ENCODE data around the gene PPP2CA. TPM values are rescaled to one million over a fixed set of nuclear protein-coding genes. Genes with fewer than 3 reads are reported as not detected.

The PPP2CA gene
- total and polyA plus RNA-seq, 9 donors = 28.0 to 142 (median 81.7) TPM

DNA sequence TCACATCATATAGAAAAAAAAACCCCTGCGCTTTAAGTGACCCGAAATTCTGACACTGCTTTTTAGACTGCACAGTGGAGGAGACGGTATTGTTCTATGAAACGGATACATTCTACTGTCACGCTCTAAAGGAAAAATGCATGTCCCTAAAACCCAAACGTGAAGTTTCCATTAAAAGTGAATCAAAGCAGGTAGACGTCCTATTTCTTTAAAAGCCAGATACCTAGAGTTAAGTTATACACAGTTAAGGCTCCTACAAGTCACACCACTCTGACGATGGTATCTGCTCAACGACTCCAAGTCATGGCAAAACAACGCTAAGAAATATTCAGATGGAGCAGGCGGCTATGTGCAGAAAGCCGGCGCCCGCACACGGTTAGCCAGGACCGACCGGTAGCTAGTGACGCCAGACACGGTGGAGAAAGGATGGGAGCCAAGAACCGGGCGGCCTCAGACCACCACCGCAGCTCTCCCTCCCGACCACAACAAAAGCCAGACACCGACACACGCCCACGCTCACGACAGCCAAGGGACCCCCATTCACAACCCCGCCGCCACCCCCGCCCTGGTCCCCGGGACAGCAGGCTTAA is 49.9 kb downstream of the PPP2CA start:
- intact Hi-C loops (cut with DNase I) = loop anchor here in 2 of 4 donors (5.0 to 10.0 kb wide), 3 partner anchors 49 to 409 kb away; partner anchors contain the start of gene PPP2CA (in 2 of the 2)
- no peak for DNase-seq

DNA sequence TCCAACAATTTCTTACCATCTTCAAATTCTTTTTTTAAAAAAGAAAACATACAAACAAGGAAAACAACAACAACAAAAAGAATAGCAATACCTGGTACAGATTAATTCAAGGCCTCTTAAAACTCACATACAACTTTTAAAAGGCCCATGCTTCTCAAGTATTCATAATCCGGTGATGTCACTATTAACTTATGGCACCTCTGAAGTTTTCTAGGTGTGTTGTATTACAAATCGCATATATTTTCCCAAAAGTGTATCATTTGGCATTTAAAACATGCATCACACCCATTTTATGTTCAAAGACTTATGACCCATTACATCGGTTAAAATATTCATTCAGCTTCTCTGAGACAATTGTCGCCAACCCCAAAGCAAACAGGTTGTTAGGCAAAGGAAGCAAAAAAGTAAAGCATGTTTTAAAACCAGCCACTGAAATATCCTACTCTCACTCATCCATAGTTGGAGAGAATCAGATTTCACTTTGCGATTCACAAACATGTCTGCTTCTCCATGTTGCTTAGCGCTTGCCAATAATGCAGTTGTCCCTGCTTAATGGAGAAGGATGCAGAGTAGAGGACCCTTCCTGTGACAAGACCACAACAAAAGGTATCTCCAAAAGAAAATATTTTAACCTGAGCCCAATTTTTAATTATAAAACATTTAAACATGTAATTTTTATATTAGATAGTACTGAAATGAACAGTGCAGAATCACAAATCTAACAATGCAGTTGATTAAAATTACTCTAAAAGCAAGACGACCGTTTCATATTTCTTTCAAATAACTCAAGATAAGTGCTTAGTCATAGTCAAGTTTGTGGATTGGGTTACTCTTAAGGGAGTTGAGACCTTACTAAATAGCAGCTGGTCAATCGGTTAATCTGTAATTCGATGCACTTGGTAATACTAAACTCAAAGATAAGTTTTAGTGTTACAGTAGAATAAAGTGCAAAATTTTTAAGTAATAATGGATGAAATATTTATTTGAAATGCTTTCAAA is 50.7 kb downstream of the PPP2CA start:
- peaks cover 5% of the 10 kb centered on the region for H3K4me1 ChIP-seq (ENCODE audit: insufficient read depth)
- no peaks in the 10 kb centered on the region for H3K36me3 ChIP-seq
- no peaks in the 10 kb centered on the region for H3K9me3 ChIP-seq
- DNase-seq = no peak
- no peak overlapping the region for H3K27ac ChIP-seq
- H3K4me3 ChIP-seq = peak overlapping the region; percentile 90
- 4 to 14% (median 9%) methylated on average over 10 of the region's 10 CpGs for WGBS, 3 donors
- no peak for TF ChIP-seq POLR2A (IDR thresholded peaks at IDR 0.05)
- no peak for TF ChIP-seq EP300 (IDR thresholded peaks at IDR 0.05)
- TF ChIP-seq, protein P1, sequence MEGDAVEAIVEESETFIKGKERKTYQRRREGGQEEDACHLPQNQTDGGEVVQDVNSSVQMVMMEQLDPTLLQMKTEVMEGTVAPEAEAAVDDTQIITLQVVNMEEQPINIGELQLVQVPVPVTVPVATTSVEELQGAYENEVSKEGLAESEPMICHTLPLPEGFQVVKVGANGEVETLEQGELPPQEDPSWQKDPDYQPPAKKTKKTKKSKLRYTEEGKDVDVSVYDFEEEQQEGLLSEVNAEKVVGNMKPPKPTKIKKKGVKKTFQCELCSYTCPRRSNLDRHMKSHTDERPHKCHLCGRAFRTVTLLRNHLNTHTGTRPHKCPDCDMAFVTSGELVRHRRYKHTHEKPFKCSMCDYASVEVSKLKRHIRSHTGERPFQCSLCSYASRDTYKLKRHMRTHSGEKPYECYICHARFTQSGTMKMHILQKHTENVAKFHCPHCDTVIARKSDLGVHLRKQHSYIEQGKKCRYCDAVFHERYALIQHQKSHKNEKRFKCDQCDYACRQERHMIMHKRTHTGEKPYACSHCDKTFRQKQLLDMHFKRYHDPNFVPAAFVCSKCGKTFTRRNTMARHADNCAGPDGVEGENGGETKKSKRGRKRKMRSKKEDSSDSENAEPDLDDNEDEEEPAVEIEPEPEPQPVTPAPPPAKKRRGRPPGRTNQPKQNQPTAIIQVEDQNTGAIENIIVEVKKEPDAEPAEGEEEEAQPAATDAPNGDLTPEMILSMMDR (IDR thresholded peaks at IDR 0.05) = no peak
- intact Hi-C loops (cut with DNase I) = loop anchor here in 2 of 4 donors (5.0 to 10.0 kb wide), 3 partner anchors 50 to 410 kb away; partner anchors contain the start of gene PPP2CA (in 2 of the 2)
- H3K27me3 ChIP-seq = no peaks in the 10 kb centered on the region

More for the DNA sequence above, 49.9 kb downstream of the PPP2CA start:
- Histone ChIP-seq H3K9me3 (no peaks in the 10 kb centered on the region), H3K27ac (peak overlapping the region; percentile 97 to 99), H3K4me3 (peak overlapping the region; percentile 90), H3K36me3 (no peaks in the 10 kb centered on the region), H3K4me1 (ENCODE audit: insufficient read depth) (peaks cover 5% of the 10 kb centered on the region), H3K27me3 (no peaks in the 10 kb centered on the region)
- no peak for TF ChIP-seq POLR2A (IDR thresholded peaks at IDR 0.05)
- WGBS, 3 donors = 0 to 1% (median 1%) methylated on average over 21 to 31 of the region's 31 CpGs

DNA sequence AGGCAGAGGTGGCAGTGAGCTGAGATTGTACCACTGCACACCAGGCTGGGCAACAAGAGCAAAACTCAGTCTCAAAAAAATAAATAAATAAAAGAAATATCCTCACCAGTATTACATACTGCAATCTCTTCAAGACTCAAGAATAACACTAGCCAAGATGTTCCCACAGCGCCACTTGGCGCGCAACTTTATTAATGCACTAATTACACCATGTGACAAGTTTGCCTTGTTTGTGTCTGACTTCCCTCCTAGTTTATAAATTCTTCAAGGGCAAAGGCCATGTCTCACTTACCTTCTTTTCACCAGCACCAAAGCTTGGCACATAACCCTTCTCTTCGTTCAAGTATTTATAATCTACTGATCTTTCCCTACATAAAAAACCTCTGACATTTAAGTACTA is 53.9 kb downstream of the PPP2CA start:
- Histone ChIP-seq H3K4me1 (ENCODE audit: insufficient read depth) (no peaks in the 10 kb centered on the region), H3K27ac (no peak overlapping the region), H3K27me3 (no peaks in the 10 kb centered on the region), H3K9me3 (no peaks in the 10 kb centered on the region), H3K36me3 (no peaks in the 10 kb centered on the region), H3K4me3 (no peak overlapping the region)
- intact Hi-C loops (cut with DNase I) = loop anchor here in 1 of 4 donors (10.0 kb wide), 2 partner anchors 53 to 413 kb away; partner anchors contain the start of gene PPP2CA
- no peak for DNase-seq
- WGBS, 3 donors = 87 to 92% (median 91%) methylated on average over 4 of the region's 4 CpGs
- TF ChIP-seq, protein P1 (IDR thresholded peaks at IDR 0.05) = no peak
- TF ChIP-seq EP300 (IDR thresholded peaks at IDR 0.05) = no peak
- no peak for TF ChIP-seq POLR2A (IDR thresholded peaks at IDR 0.05)

DNA sequence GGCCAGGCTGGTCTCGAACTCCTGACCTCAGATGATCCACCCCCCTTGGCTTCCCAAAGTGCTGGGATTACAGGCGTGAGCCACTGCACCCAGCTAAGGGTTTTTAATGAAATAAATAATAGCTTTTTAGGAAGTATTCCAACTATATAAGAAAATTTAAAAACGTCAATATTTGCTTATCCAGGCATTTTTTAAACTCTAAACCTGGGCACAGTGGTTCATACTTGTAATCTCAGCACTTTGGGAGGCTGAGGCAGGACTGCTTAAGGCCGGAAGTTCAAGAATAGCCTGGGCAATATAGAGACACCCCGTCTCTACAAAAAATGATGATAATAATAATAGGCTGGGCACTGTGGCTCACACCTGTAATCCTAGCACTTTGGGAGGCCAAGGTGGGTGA is 63.3 kb downstream of the PPP2CA start:
- Histone ChIP-seq H3K4me1 (ENCODE audit: insufficient read depth) (no peaks in the 10 kb centered on the region), H3K36me3 (no peaks in the 10 kb centered on the region), H3K27me3 (no peaks in the 10 kb centered on the region), H3K9me3 (no peaks in the 10 kb centered on the region), H3K4me3 (no peak overlapping the region), H3K27ac (no peak overlapping the region)
- 94 to 95% (median 94%) methylated on average over 5 of the region's 5 CpGs for WGBS, 3 donors
- no peak for TF ChIP-seq EP300 (IDR thresholded peaks at IDR 0.05)
- TF ChIP-seq, protein P1 (IDR thresholded peaks at IDR 0.05) = no peak
- no peak for TF ChIP-seq POLR2A (IDR thresholded peaks at IDR 0.05)
- intact Hi-C loops (cut with DNase I) = no loop called here
- no peak for DNase-seq
